ENCODE data around the gene GARIN5A.

GARIN5A gene

GRCh38 chr19:50432221-50433028 lies 44.2 kb downstream of the GARIN5A start, which contains the start of gene MYBPC2:
Gene MYBPC2, plus strand, starts transcription at chr19:50432892. Its CDS starts 62 bp downstream, at chr19:50432954.
- no peak for DNase-seq

GRCh38 chr19:50431343-50432220 lies 45.1 kb downstream of the GARIN5A start:
- DNase-seq, result peak; percentile 59 to 83

- DNase-seq, result no peak
Observed at GRCh38 chr19:50430888-50431342, 45.7 kb downstream of the GARIN5A start.

DNA sequence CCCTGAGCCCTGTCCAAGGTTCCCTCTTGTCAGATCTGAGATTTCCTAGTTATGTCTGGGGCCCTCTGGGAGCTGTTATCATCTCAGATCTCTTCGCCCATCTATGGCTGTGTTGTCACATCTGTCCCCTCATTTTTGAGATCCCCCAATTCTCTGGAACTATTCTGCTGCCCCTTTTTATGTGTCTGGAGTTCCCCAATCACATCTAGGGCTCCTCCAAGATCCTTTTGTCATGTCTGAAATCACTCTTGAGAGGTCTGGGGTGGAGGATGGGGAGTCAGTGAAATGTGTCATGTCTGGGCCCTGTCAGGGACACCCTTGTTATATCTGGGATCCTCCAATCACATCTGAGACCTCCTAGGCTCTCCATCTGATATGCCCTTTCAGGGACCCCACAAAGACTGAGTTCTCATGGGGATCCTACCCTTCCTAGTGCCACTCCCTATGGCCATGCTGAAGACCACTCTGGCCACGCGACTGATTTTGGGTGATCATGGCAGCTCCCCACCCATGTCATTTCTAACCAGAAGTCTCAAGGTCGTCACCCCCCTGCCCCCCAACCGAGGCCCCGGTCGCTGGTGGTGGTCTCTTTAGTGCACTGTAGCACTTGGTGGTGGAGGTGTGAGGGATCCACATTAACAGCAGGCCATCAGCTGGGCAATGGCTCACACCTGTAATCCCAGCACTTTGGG lies 47.7 kb downstream of the GARIN5A start:
- no peak for DNase-seq

DNA sequence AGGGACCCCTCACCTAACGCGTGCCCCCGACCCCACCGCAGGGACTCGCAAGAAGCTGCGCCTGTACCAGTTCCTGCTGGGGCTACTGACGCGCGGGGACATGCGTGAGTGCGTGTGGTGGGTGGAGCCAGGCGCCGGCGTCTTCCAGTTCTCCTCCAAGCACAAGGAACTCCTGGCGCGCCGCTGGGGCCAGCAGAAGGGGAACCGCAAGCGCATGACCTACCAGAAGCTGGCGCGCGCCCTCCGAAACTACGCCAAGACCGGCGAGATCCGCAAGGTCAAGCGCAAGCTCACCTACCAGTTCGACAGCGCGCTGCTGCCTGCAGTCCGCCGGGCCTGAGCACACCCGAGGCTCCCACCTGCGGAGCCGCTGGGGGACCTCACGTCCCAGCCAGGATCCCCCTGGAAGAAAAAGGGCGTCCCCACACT lies 48.6 kb downstream of the GARIN5A start:
- DNase-seq, result peak; percentile 31 to 61

DNA sequence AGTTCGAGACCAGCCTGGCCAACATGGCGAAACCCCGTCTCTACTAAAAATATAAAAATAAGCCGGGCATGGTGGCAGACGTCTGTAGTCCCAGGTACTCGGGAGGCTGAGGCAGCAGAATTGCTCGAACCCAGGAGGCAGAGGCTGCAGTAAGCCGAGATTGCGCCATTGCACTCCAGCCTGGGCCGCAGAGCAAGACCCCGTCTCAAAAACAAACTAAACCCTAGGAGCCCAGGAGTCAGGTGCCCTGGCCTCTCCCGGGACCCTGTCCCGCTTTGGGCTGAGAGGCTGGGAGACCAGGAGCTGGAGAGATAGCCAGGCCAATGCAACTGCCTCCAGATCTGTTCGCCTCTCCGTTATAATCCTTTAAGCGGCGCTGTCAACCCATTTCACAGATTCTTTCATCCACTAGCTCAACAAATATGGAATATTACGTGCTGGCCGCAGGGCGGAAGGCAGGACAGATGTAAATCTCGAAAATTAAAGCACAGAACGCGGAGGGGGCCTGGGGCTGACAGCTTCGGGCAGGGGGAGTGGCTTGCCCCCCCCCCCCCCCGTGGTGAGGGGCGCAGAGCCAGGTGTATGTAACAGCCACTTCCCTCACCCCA lies 49.2 kb downstream of the GARIN5A start:
- no peak for DNase-seq

GRCh38 chr19:50425581-50425980 lies 51.1 kb downstream of the GARIN5A start:
- DNase-seq, result no peak

DNA sequence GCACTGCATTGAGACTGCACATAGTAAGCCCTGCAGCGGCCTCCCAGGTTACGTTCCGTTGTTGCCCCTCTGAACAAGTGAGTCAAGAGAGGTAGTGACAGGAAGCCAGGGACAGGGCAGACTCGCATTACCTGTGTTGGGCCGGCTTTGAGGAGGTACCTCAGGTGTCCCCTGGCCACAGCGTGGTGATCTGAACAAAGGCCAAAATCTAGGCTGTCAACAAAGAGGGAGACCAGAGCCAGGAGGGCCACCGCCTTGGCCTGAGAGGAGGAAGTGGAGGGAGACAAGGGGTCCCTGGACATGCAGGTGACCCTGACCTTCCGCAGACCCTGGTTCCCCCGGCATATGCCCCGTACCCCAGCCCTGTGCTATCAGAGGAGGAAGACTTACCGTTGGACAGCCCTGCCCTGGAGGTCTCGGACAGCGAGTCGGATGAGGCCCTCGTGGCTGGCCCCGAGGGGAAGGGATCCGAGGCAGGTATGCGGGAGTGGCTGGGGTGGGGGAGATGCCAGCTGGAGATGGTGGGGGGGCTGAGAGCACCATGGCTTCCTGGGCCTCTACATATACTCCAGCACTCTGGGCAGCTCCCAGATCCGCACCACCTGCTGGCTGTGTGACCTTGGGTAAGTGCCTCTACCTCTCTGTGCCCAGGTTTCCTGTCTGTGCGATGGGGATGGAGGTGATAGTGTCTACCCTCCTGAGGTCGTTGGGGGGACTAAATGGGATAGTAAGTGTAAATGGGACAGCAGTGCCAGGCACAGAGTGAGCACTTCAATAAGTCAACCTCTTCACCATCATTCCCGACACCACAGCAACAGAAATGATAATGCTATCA lies 53.2 kb downstream of the GARIN5A start:
- DNase-seq, result no peak

DNA sequence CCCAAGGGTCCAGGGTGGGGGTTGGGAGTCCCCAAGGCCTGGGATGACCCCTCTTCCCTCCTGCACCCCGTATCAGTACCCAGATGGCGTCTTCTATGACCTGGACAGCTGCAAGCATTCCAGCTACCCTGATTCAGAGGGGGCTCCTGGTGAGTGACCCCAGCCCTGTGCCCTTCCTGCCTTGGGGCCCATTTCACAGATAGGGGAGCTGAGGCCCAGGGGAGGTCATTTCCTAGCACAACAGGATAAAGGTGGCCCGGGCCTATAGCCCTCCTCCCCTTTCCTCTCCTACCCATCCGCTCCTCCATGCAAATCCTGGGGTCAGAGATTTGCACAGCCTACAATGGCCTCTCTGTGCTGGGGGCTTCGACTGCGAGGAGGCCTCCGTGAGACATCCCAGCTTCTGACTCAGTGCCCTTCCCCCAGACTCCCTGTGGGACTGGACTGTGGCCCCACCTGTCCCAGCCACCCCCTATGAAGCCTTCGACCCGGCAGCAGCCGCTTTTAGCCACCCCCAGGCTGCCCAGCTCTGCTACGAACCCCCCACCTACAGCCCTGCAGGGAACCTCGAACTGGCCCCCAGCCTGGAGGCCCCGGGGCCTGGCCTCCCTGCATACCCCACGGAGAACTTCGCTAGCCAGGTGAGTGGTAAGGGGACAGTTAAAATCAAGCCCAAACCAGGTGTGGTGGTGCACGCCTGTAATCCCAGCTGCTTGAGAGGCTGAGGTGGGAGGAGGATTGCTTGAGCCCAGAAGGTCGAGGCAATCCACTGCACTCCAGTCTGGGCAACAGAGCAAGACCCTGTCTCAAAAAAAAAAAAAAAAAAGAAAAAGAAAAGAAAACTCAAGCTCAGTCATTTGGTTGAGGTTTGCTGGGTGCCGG lies 54.0 kb downstream of the GARIN5A start:
- no peak for DNase-seq

GRCh38 chr19:50420808-50421207 lies 55.8 kb downstream of the GARIN5A start:
- DNase-seq, result no peak

GRCh38 chr19:50420127-50420526 lies 56.5 kb downstream of the GARIN5A start:
- DNase-seq, result no peak

DNA sequence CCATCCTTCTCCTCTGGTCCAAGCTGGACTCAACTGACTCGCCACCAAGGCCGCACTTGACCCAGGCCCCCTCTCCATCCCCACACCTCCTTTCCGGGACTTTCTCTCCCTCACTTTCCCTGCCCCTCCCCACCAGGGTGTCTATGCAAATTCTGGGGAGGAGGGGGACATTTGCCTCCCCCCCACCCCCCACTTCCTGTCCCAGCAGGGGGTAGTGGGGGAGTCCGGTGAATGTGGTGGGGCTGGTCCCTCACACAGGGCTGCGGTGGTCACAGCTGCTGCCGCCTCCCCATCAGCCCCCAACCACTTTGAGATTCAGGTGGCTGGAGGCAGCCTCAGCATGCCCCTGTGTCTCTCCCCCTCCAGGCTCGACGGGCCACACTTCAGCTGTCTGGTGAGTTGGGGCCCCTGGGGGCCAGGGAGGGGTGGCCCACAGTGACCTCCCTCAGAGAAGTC lies 57.0 kb downstream of the GARIN5A start:
- DNase-seq, result no peak

GRCh38 chr19:50419022-50419579 lies 57.5 kb downstream of the GARIN5A start:
- no peak for DNase-seq

- DNase-seq, result no peak
Observed at GRCh38 chr19:50418176-50419021, 58.2 kb downstream of the GARIN5A start, which contains the start of gene SPIB. Gene SPIB, plus strand, starts transcription at chr19:50418938. Its CDS starts 25 bp downstream, at chr19:50418963.

- no peak for DNase-seq
Observed at GRCh38 chr19:50417111-50418081, 59.3 kb downstream of the GARIN5A start.
